Endothelial cell of umbilical vein (primary cell): Measurements from ENCODE around the gene PLA2G6. TPM values are rescaled to one million over a fixed set of nuclear protein-coding genes. Genes with fewer than 3 reads are reported as not detected.

ENCODE experiments used
- BruUV-seq: library from RNA; stranded (reverse); fragments of 400-500 nt; replicated peaks from 2 replicates; lab custom pipeline; 2021; lab: Mats Ljungman, UMichigan
- CTCF ChIA-PET: fragments of 300-600, 350-600 bp; sonication (Branson Sonifier 250); formaldehyde crosslinking; loops from one replicate; lab custom pipeline; 2021; ENCODE audit warnings: antibody characterized with exemption, inconsistent platforms; lab: Charles Lee
- POLR2A ChIA-PET: fragments of 300-600, 350-600 bp; sonication (Branson Sonifier 250); formaldehyde crosslinking; loops from one replicate; lab custom pipeline; 2021; ENCODE audit warnings: antibody characterized with exemption, inconsistent platforms; lab: Charles Lee
- DNase-seq: peaks from one replicate; pipeline ENCODE4 v3.0.0-alpha.2; 2011; ENCODE audit warnings: low read depth, low spot score
- FAIRE-seq: peaks from 2 replicates; lab custom pipeline; 2011; peaks lifted over from hg19 to GRCh38; lab: Jason Lieb, UNC
- H2AFZ ChIP-seq: 2 replicates; pipeline ENCODE4 v1.6.0; 2012; ENCODE audit warnings: low read depth, low read length, control low read depth, inconsistent platforms
- H3K27ac ChIP-seq: 2 replicates; pipeline ENCODE4 v1.5.1; 2011; ENCODE audit warnings: low read depth, mild to moderate bottlenecking, control low read depth, low read length, moderate library complexity; ENCODE audit not compliant: insufficient read depth
- H3K27me3 ChIP-seq, 2 experiments: 2 replicates each; pipeline versions ENCODE4 v1.6.0 to v1.6.1; 2011; ENCODE audit warnings: low read length in 2 of 2, mixed read lengths in 1 of 2; ENCODE audit not compliant: control insufficient read depth in 2 of 2, insufficient read depth in 2 of 2
- H3K36me3 ChIP-seq, 2 experiments: 2 replicates in 1 of 2; 3 replicates in 1 of 2; pipeline ENCODE4 v1.5.1; 2011; ENCODE audit warnings: low read length in 2 of 2, mild to moderate bottlenecking in 1 of 2, moderate library complexity in 1 of 2; ENCODE audit not compliant: control insufficient read depth in 2 of 2, insufficient read depth in 2 of 2; ENCODE audit errors: extremely low read depth in 1 of 2
- H3K4me1 ChIP-seq: 3 replicates; pipeline ENCODE4 v1.5.1; 2011; ENCODE audit warnings: mild to moderate bottlenecking, low read length; ENCODE audit not compliant: control insufficient read depth, insufficient read depth; ENCODE audit errors: extremely low read depth
- H3K4me2 ChIP-seq: 2 replicates; pipeline ENCODE4 v1.6.1; 2011; ENCODE audit warnings: low read length, control low read depth, mixed read lengths; ENCODE audit not compliant: insufficient read depth
- H3K4me3 ChIP-seq, 3 experiments: fragments of 200-600 bp in 1 of 3; sonication (generic), shearing (Covaris generic) in 1 of 3; replicated peaks in 1 of 3; 2 replicates each; pipeline ENCODE4 v1.5.1; 2011 to 2016; ENCODE audit warnings: control low read depth in 3 of 3, low read length in 3 of 3, mild to moderate bottlenecking in 2 of 3, inconsistent platforms in 1 of 3, low read depth in 1 of 3, moderate library complexity in 1 of 3; ENCODE audit not compliant: insufficient read depth in 1 of 3
- H3K79me2 ChIP-seq: 2 replicates; pipeline ENCODE4 v1.6.0; 2012; ENCODE audit warnings: low read length, inconsistent platforms; ENCODE audit not compliant: control insufficient read depth, insufficient read depth
- H3K9ac ChIP-seq: replicated peaks from 2 replicates; pipeline ENCODE3; 2011; ENCODE audit warnings: low read length, control low read depth; ENCODE audit not compliant: insufficient read depth; ENCODE audit errors: extremely low read depth
- H3K9me1 ChIP-seq: replicated peaks from 3 replicates; pipeline ENCODE4 v1.6.0; 2011; ENCODE audit warnings: mild to moderate bottlenecking, low read length; ENCODE audit not compliant: control insufficient read depth, insufficient read depth; ENCODE audit errors: extremely low read depth
- H3K9me3 ChIP-seq: replicated peaks from 2 replicates; pipeline ENCODE4 v1.5.1; 2012; ENCODE audit warnings: low read length, inconsistent platforms; ENCODE audit not compliant: control insufficient read depth, insufficient read depth
- H4K20me1 ChIP-seq: replicated peaks from 2 replicates; pipeline ENCODE3; 2011; ENCODE audit warnings: mild to moderate bottlenecking, low read length; ENCODE audit not compliant: control insufficient read depth, insufficient read depth; ENCODE audit errors: extremely low read depth
- EZH2 ChIP-seq: IDR thresholded peaks from 2 replicates; pipeline ENCODE4 v1.6.1; 2012; ENCODE audit warnings: borderline replicate concordance, low read depth, mild to moderate bottlenecking, moderate library complexity, low read length, inconsistent platforms; ENCODE audit not compliant: severe bottlenecking
- FOS ChIP-seq: IDR thresholded peaks from 2 replicates; pipeline ENCODE4 v1.6.1; 2011; ENCODE audit warnings: mild to moderate bottlenecking, low read length, moderate library complexity, borderline replicate concordance; ENCODE audit not compliant: insufficient read depth
- GATA2 ChIP-seq: IDR thresholded peaks from 2 replicates; pipeline ENCODE4 v1.7.0; 2011; ENCODE audit warnings: low read depth, mild to moderate bottlenecking, moderate library complexity, mixed read lengths, low read length; ENCODE audit not compliant: insufficient read length, insufficient read depth
- JUN ChIP-seq: IDR thresholded peaks from 2 replicates; pipeline ENCODE4 v1.6.1; 2011; ENCODE audit warnings: borderline replicate concordance, low read depth; ENCODE audit not compliant: insufficient read length, insufficient read depth
- MYC ChIP-seq: IDR thresholded peaks from one replicate; pipeline ENCODE4 v1.6.1; 2011; ENCODE audit warnings: mild to moderate bottlenecking, low read depth, low read length
- POLR2A ChIP-seq: IDR thresholded peaks from 2 replicates; pipeline ENCODE4 v1.6.1; 2012; ENCODE audit warnings: low read depth, mild to moderate bottlenecking, control low read depth, low read length
- POLR2AphosphoS5 ChIP-seq: IDR thresholded peaks from 2 replicates; pipeline ENCODE4 v1.6.1; 2012; ENCODE audit warnings: low read depth, mild to moderate bottlenecking, control low read depth, low read length, moderate library complexity; ENCODE audit not compliant: insufficient read depth
- dilution Hi-C: fragments of 300-500 bp; cut with MboI; formaldehyde crosslinking; loops from one replicate; pipeline ENCODE4 v1.15.0; 2019; ENCODE audit warnings: low sequenced_read_pairs; ENCODE audit not compliant: extremely low pct_ligation_motif_present
- intact Hi-C: fragments of 100-400 bp; cut with micrococcal nuclease; formaldehyde crosslinking; loops from one replicate; pipeline ENCODE4 v1.10.0; 2022
- polyA plus RNA-seq, 4 experiments: library from polyadenylated mRNA; depleted of rRNA in 3 of 4; stranded (reverse) in 3 of 4; unstranded in 1 of 4; fragments of >200 nt; gene quantifications; 2 replicates each; pipeline versions ENCODE4 v1.2.1 to v1.2.3, GENCODE V29; 2011 to 2012; ENCODE audit warnings: missing spikeins in 1 of 4
- total RNA-seq: library from RNA; stranded (reverse); gene quantifications from 2 replicates; pipeline ENCODE4 v1.2.3, GENCODE V29; 2021
- TF ChIP-seq, protein P1 (sequence below), 2 donors: IDR thresholded peaks; 1 replicate in 1 of 2; 2 replicates in 1 of 2; pipeline ENCODE4 v1.5.1; 2011; ENCODE audit warnings: low read length in 2 of 2, mild to moderate bottlenecking in 2 of 2, moderate library complexity in 2 of 2, control low read depth in 1 of 2, inconsistent platforms in 1 of 2, low read depth in 1 of 2; ENCODE audit not compliant: insufficient read depth in 1 of 2; ENCODE audit errors: extremely low read depth in 1 of 2
- TF ChIP-seq, protein P2 (sequence below): IDR thresholded peaks from 2 replicates; pipeline ENCODE4 v1.6.1; 2011; ENCODE audit not compliant: insufficient read depth, insufficient read length

The PLA2G6 gene
- total and polyA plus RNA-seq, 2 donors (not counting 3 experiments of a cell fraction or from before 2014, with no cell fraction given) = 6.6 to 10.3 TPM

DNA sequence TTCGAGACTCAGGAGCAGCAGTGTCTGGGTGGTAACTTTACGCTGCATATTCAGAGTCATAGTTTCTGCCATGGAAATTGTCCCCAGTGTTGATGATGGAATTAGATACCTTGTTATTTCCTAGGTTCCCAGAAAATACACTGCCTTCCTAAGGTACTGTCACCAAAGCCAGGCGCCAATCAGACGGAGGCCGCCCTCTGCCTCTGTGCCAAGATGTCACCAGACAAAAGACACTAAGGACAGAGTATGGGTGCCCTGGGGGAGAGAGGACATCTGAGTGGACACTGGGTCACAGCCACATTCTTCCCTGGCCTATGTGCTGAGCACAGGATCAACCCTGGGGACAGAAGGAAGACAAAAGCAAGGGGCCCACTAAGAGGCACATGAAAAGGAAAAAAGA is 11.2 kb downstream of the PLA2G6 start:
- Histone ChIP-seq H3K4me3 (no peak overlapping the region), H3K9ac (no peak overlapping the region), H3K4me2 (no peak overlapping the region), H3K27me3 (no peaks in the 10 kb centered on the region), H4K20me1 (no peaks in the 10 kb centered on the region), H3K9me1 (no peaks in the 10 kb centered on the region), H3K27ac (no peak overlapping the region), H3K79me2 (no peaks in the 10 kb centered on the region), H3K4me1 (peaks cover 34% of the 10 kb centered on the region), H3K9me3 (no peaks in the 10 kb centered on the region), H2AFZ (no peak overlapping the region), H3K36me3 (no peaks in the 10 kb centered on the region)
- TF ChIP-seq FOS (no peak), GATA2 (no peak), MYC (no peak), EZH2 (no peak), JUN (no peak), POLR2A (no peak), POLR2AphosphoS5 (no peak)
- TF ChIP-seq, protein P1, sequence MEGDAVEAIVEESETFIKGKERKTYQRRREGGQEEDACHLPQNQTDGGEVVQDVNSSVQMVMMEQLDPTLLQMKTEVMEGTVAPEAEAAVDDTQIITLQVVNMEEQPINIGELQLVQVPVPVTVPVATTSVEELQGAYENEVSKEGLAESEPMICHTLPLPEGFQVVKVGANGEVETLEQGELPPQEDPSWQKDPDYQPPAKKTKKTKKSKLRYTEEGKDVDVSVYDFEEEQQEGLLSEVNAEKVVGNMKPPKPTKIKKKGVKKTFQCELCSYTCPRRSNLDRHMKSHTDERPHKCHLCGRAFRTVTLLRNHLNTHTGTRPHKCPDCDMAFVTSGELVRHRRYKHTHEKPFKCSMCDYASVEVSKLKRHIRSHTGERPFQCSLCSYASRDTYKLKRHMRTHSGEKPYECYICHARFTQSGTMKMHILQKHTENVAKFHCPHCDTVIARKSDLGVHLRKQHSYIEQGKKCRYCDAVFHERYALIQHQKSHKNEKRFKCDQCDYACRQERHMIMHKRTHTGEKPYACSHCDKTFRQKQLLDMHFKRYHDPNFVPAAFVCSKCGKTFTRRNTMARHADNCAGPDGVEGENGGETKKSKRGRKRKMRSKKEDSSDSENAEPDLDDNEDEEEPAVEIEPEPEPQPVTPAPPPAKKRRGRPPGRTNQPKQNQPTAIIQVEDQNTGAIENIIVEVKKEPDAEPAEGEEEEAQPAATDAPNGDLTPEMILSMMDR (IDR thresholded peaks at IDR 0.05; ENCODE audit: extremely low read depth in 1 of 2, insufficient read depth in 1 of 2, low read depth in 1 of 2, low read length in 2 of 2) = no peak
- TF ChIP-seq, protein P2, sequence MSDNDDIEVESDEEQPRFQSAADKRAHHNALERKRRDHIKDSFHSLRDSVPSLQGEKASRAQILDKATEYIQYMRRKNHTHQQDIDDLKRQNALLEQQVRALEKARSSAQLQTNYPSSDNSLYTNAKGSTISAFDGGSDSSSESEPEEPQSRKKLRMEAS = no peak
- ChIA-PET POLR2A (no interaction called here), CTCF (interaction anchor here (1.0 kb wide), 1 partner anchor 56 kb away, joined by 3 read pairs; no protein-coding TSS in a partner anchor)
- intact Hi-C loops = no loop called here
- DNase-seq (no peak), FAIRE-seq (no peak)
- dilution Hi-C loops = no loop called here
- BruUV-seq = no TSS peak
